Left lobe of liver (tissue), 2 donors: ENCODE results near the gene INCA1. TPM values are rescaled to one million over a fixed set of nuclear protein-coding genes. Genes with fewer than 3 reads are reported as not detected.

Experiments
- ATAC-seq: fragments of 200-7000 bp; cut with Tn5 transposase; one replicate; pipeline ENCODE4 v1.9.1; 2020; ENCODE audit warnings: mild to moderate bottlenecking, moderate library complexity
- DNase-seq: peaks from one replicate; pipeline ENCODE4 v3.0.0-alpha.2; 2020; ENCODE audit warnings: low spot score
- total RNA-seq: library from RNA; stranded (reverse); gene quantifications from one replicate; pipeline ENCODE4 v1.2.1, GENCODE V29; 2021
- donor health status: DM: no; HTN: no; CAD: no; lungs with moderate emphysema.
- donor health status: DM: no; HTN: yes; CAD: no.

INCA1 gene
- total RNA-seq, 1 donor from 2014 or later = 0.88 TPM

- peak; percentile 84 for DNase-seq
- ATAC-seq = peak; percentile 9
These were observed 47.1 kb downstream of the INCA1 start for GRCh38 chr17:4950075-4950745.

GRCh38 chr17:4949321-4950074 is 47.8 kb downstream of the INCA1 start:
- ATAC-seq = peak; percentile 61
- peak; percentile 91 for DNase-seq

- DNase-seq (peak; percentile 91), ATAC-seq (peak; percentile 65)
These were observed 48.4 kb downstream of the INCA1 start for GRCh38 chr17:4948931-4949320.

GRCh38 chr17:4948166-4948930 is 49.0 kb downstream of the INCA1 start, which contains the start of gene PFN1:
PFN1 (minus strand) TSS chr17:4948530; CDS start chr17:4948394, 136 bp downstream.
- DNase-seq (peak; percentile 92), ATAC-seq (peak; percentile 66)

- DNase-seq = peak; percentile 73
- ATAC-seq = peak; percentile 27
These were observed 49.7 kb downstream of the INCA1 start for GRCh38 chr17:4947411-4948165.

- DNase-seq (no peak), ATAC-seq (no peak)
These were observed 50.3 kb downstream of the INCA1 start for GRCh38 chr17:4947010-4947410.

GRCh38 chr17:4946312-4946976 is 50.9 kb downstream of the INCA1 start:
- ATAC-seq = no peak

GRCh38 chr17:4945944-4946280 is 51.4 kb downstream of the INCA1 start:
- no peak for ATAC-seq

More at GRCh38 chr17:4946312-4946976, 50.9 kb downstream of the INCA1 start:
- no peak for DNase-seq

GRCh38 chr17:4945176-4945943 is 52.0 kb downstream of the INCA1 start:
- peak; percentile 75 for DNase-seq
- ATAC-seq = peak; percentile 4

More at GRCh38 chr17:4945944-4946280, 51.4 kb downstream of the INCA1 start:
- DNase-seq = no peak

- ATAC-seq = no peak
- DNase-seq = no peak
These were observed 52.7 kb downstream of the INCA1 start for GRCh38 chr17:4944554-4945175.

- no peak for DNase-seq
These were observed 53.2 kb downstream of the INCA1 start for GRCh38 chr17:4944163-4944553.

GRCh38 chr17:4942760-4943508 is 54.4 kb downstream of the INCA1 start:
- no peak for DNase-seq

More at GRCh38 chr17:4944163-4944553, 53.2 kb downstream of the INCA1 start:
- ATAC-seq = no peak

GRCh38 chr17:4941319-4941610 is 56.1 kb downstream of the INCA1 start:
- DNase-seq (no peak), ATAC-seq (no peak)

More at GRCh38 chr17:4942760-4943508, 54.4 kb downstream of the INCA1 start:
- ATAC-seq = no peak

- DNase-seq (no peak), ATAC-seq (peak; percentile 75)
These were observed 56.6 kb downstream of the INCA1 start for GRCh38 chr17:4940555-4941318.

- ATAC-seq = peak; percentile 91
- peak; percentile 97 for DNase-seq
These were observed 57.3 kb downstream of the INCA1 start, which contains the start of the genes RNF167 and SLC25A11 for GRCh38 chr17:4939796-4940554. RNF167 (plus strand) TSS chr17:4940268; CDS start chr17:4940910, 642 bp downstream. SLC25A11 (minus strand) TSS chr17:4940046; CDS start chr17:4939910, 136 bp downstream.

- DNase-seq = no peak
These were observed 57.9 kb downstream of the INCA1 start for GRCh38 chr17:4939546-4939795.

More at GRCh38 chr17:4939546-4939795, 57.9 kb downstream of the INCA1 start:
- ATAC-seq = no peak
